ENCODE results near the gene BRME1.
"Not testable (repeated sequence)": the region's sequence is repeated elsewhere in the genome, so short reads cannot be mapped to it uniquely, and the experiment has no call there.

GRCh38 chr19:13922118-13922517 lies 16.2 kb upstream of the BRME1 start:
- TF ChIP-seq POU2F2, POLR2A, TAF1, POLR2AphosphoS5, SPI1 (IDR thresholded peaks at IDR 0.05; ENCODE audit: low read depth, low read length): not testable (repeated sequence)
